ENCODE data around the gene DUOXA2.

Gene DUOXA2

DNA sequence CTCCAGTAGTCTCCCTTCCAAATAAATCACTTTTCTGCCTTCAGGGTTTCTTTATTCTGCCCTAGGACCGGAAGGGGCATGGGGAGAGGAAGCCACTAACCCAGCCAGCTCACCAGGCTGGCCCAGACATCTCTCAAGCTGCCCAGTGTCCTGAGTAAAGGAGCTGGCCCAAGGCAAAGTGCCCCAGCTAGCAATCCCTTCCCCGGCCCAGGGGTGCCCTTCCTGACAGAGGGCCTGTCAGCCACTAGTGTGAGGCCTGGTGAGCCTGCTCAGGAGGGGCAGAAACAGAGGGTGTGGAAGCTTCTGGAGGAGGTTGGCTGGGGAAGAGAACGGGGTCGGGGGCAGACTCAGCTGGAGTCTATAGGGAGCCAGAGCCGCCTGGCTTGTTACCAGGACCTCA lies 51.4 kb downstream of the DUOXA2 start:
- DNase-seq = no peak

DNA sequence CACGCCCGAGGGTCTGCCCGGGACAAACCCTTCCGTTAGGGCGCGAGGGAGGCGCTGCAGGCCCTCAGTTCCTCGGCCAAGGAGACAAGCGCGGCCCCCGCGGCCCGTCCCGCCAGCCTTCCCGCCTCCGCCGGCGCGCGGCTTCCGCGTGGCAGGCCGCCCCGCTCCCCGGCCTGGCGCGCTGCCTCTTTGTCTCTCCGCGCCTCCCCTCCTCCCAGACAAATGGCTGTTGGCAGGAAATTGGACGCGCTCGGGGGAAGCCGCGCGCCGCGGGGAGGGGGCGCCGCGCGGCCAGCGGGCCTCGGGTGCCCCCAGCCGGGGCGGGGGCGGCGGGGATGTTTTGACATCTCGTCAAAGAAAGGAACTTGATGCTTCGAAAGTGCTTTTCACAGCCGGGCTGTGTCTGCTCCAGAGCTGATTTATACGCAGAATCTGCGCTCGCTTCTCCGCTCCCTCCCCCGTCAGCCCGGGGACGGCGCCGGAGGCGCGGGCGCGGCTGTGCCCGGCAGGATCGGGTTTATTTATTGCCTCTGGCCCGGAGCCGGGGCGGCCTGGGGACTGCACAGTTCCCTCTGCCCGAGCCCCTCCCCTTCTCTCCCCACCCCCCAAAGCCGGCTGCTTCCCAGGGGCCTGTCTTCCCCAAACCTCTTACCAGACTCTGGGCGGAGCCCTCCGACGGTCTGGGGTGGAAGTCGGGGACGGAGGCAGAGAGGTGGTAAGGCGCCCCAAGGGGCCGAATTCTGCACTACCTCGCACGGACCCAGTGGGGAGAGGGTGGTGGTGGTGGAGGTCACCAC lies 52.9 kb downstream of the DUOXA2 start:
- peak; percentile 56 for DNase-seq

DNA sequence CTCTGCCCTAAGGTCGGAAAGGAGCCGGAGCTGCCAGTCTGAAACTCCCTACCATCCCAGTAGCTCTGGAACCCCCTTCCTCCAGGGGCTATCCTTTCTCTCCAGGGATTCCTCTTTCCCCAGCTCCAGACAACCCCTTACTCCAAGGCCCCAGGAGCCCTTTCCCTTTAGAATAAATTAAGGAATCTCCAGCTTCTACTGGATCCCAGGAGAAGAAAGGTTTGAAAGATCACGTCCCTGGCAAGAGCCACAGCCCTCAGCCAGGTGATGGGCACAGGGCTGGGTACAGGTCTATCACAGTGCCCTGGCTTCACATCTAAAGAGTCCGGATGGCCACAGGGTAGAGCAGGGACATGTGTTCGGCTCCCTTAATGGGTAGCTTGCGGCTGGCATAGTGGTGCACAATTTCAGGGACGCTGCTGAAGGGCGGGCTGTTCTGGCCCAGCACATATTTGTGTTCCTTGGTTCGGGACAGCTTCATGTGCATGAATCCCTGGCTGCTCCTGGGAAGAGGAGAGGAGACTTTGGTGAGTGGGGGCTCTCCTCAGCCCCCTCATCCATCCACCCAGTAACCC lies 53.6 kb downstream of the DUOXA2 start:
- no peak for DNase-seq
